Globus pallidus (tissue), 1 donor: ENCODE measurements around the gene SOX9.
"Not testable (repeated sequence)": the region's sequence is repeated elsewhere in the genome, so short reads cannot be mapped to it uniquely, and the experiment has no call there.

ENCODE experiments used
- DNase-seq: peaks from one replicate; pipeline ENCODE4 v3.0.0-alpha.2; 2015; ENCODE audit warnings: low spot score

Gene SOX9

GRCh38 chr17:72111336-72111923 lies 9.4 kb upstream of the SOX9 start:
- DNase-seq = no peak

- DNase-seq = not testable (repeated sequence)
These were observed 8.9 kb upstream of the SOX9 start for GRCh38 chr17:72111926-72112325.

- DNase-seq = no peak
These were observed 7.1 kb upstream of the SOX9 start for GRCh38 chr17:72113751-72114150.

GRCh38 chr17:72115781-72116525 lies 4.9 kb upstream of the SOX9 start:
- DNase-seq = no peak

GRCh38 chr17:72116661-72117521 lies 3.9 kb upstream of the SOX9 start:
- no peak for DNase-seq

- DNase-seq = no peak
These were observed 3.1 kb upstream of the SOX9 start for GRCh38 chr17:72117535-72118334.

GRCh38 chr17:72118335-72119076 lies 2.3 kb upstream of the SOX9 start:
- peak; percentile 90 for DNase-seq

- DNase-seq = no peak
These were observed 1.5 kb upstream of the SOX9 start for GRCh38 chr17:72119077-72119872.

GRCh38 chr17:72119873-72120641 lies 763 bp upstream of the SOX9 start:
- no peak for DNase-seq

GRCh38 chr17:72121164-72122009 lies 567 bp downstream of the SOX9 start:
- DNase-seq = no peak

- no peak for DNase-seq
These were observed 1.4 kb downstream of the SOX9 start for GRCh38 chr17:72122010-72122764.

GRCh38 chr17:72122765-72123529 lies 2.1 kb downstream of the SOX9 start:
- no peak for DNase-seq

- DNase-seq = no peak
These were observed 3.0 kb downstream of the SOX9 start for GRCh38 chr17:72123530-72124437.

- no peak for DNase-seq
These were observed 3.6 kb downstream of the SOX9 start for GRCh38 chr17:72124438-72124775.

- DNase-seq = no peak
These were observed 4.4 kb downstream of the SOX9 start for GRCh38 chr17:72125226-72125651.

- DNase-seq = no peak
These were observed 4.9 kb downstream of the SOX9 start for GRCh38 chr17:72125742-72126141.
